Measurements from ENCODE around the gene NAPB.

GRCh38 chr20:23455639-23456038 lies 34.4 kb upstream of the NAPB start:
- TF ChIP-seq USF1 (IDR thresholded peaks at IDR 0.05; ENCODE audit: borderline replicate concordance, extremely low read length, insufficient read depth, low read depth, low read length) (no peak), GABPA (IDR thresholded peaks at IDR 0.05; ENCODE audit: low read depth) (no peak), RAD21 (IDR thresholded peaks at IDR 0.05; ENCODE audit: insufficient read depth, low read depth, low read length) (no peak), LARP7 (IDR thresholded peaks at IDR 0.05) (no peak), ZBTB33 (IDR thresholded peaks at IDR 0.05) (no peak), ATF7 (IDR thresholded peaks at IDR 0.05; ENCODE audit: low read depth) (no peak), TAF1 (IDR thresholded peaks at IDR 0.05; ENCODE audit: borderline replicate concordance, low read depth, low read length) (no peak)

Data from GM12878 (cell line).